Measurements from ENCODE around the gene MEA1.

The MEA1 gene

GRCh38 chr6:42967228-42967627, 46.5 kb downstream of the MEA1 start:
- H3K27me3 ChIP-seq (ENCODE audit: insufficient read depth, low read length), result no peaks in the 10 kb centered on the region
- no peaks in the 10 kb centered on the region for H3K9me3 ChIP-seq (ENCODE audit: insufficient read depth, low read depth, low read length)
- H3K9ac ChIP-seq (ENCODE audit: low read length), result no peak overlapping the region
- H2AFZ ChIP-seq (ENCODE audit: insufficient read depth, low read length, poor library complexity), result no peak overlapping the region
- WGBS (ENCODE audit: extremely low coverage, insufficient coverage, insufficient read length), result no CpG with 5 or more reads among the region's 11 CpGs
- no peak overlapping the region for H2BK5ac ChIP-seq (ENCODE audit: low read depth, low read length, poor library complexity)
- H2AK5ac ChIP-seq (ENCODE audit: low read length), result no peak overlapping the region
- peaks cover 34 to 48% of the 10 kb centered on the region in 2 experiments for H3K36me3 ChIP-seq (ENCODE audit: control insufficient read depth in 1 of 2, insufficient read depth in 2 of 2, low read length in 2 of 2)
- no peak overlapping the region for H4K12ac ChIP-seq (ENCODE audit: low read depth, low read length)
- no peaks in the 10 kb centered on the region for H3K79me2 ChIP-seq (ENCODE audit: control insufficient read depth, insufficient read depth, low read length, poor library complexity)
- no peak overlapping the region for H2BK120ac ChIP-seq (ENCODE audit: insufficient read depth, low read length, poor library complexity)
- no peak overlapping the region for H3K23ac ChIP-seq (ENCODE audit: low read length)
- DNase-seq, result no peak
- H3K79me1 ChIP-seq (ENCODE audit: low read length), result no peaks in the 10 kb centered on the region
- no peak overlapping the region for H3K4me3 ChIP-seq (ENCODE audit: low read depth, low read length)
- H3K27ac ChIP-seq (ENCODE audit: low read depth, low read length), result no peak overlapping the region
- H3K4me1 ChIP-seq (ENCODE audit: control insufficient read depth in 1 of 2, insufficient read depth in 2 of 2, low read length in 2 of 2), result peaks cover 7 to 8% of the 10 kb centered on the region in 2 experiments
- H3K4me2 ChIP-seq (ENCODE audit: low read length), result no peak overlapping the region
- H3K18ac ChIP-seq (ENCODE audit: low read length), result no peak overlapping the region
- no peak overlapping the region for H4K8ac ChIP-seq (ENCODE audit: low read depth, low read length)
- H3K4ac ChIP-seq (ENCODE audit: low read depth, low read length), result no peak overlapping the region
- no peak overlapping the region for H3K14ac ChIP-seq (ENCODE audit: low read length)
- H2BK12ac ChIP-seq (ENCODE audit: low read length), result no peak overlapping the region
- H4K91ac ChIP-seq (ENCODE audit: low read depth, low read length), result no peak overlapping the region

GRCh38 chr6:42966571-42966970, 47.2 kb downstream of the MEA1 start:
- H2AFZ ChIP-seq (ENCODE audit: insufficient read depth, low read length, poor library complexity), result no peak overlapping the region
- no peak overlapping the region for H3K18ac ChIP-seq (ENCODE audit: low read length)
- no peak overlapping the region for H4K91ac ChIP-seq (ENCODE audit: low read depth, low read length)
- no peak overlapping the region for H3K23ac ChIP-seq (ENCODE audit: low read length)
- no peak overlapping the region for H2BK5ac ChIP-seq (ENCODE audit: low read depth, low read length, poor library complexity)
- H2AK5ac ChIP-seq (ENCODE audit: low read length), result no peak overlapping the region
- no peak overlapping the region for H2BK120ac ChIP-seq (ENCODE audit: insufficient read depth, low read length, poor library complexity)
- no peak overlapping the region for H4K8ac ChIP-seq (ENCODE audit: low read depth, low read length)
- H3K79me2 ChIP-seq (ENCODE audit: control insufficient read depth, insufficient read depth, low read length, poor library complexity), result no peaks in the 10 kb centered on the region
- DNase-seq, result no peak
- no peak overlapping the region for H3K4ac ChIP-seq (ENCODE audit: low read depth, low read length)
- H3K36me3 ChIP-seq (ENCODE audit: control insufficient read depth in 1 of 2, insufficient read depth in 2 of 2, low read length in 2 of 2), result peaks cover 37 to 51% of the 10 kb centered on the region in 2 experiments
- H2BK12ac ChIP-seq (ENCODE audit: low read length), result no peak overlapping the region
- H3K9me3 ChIP-seq (ENCODE audit: insufficient read depth, low read depth, low read length), result peaks cover 2% of the 10 kb centered on the region
- no peak overlapping the region for H3K27ac ChIP-seq (ENCODE audit: low read depth, low read length)
- WGBS (ENCODE audit: extremely low coverage, insufficient coverage, insufficient read length), result no CpG with 5 or more reads among the region's 7 CpGs
- no peak overlapping the region for H3K4me3 ChIP-seq (ENCODE audit: low read depth, low read length)
- no peaks in the 10 kb centered on the region for H3K79me1 ChIP-seq (ENCODE audit: low read length)
- H3K9ac ChIP-seq (ENCODE audit: low read length), result no peak overlapping the region
- no peaks in the 10 kb centered on the region for H3K27me3 ChIP-seq (ENCODE audit: insufficient read depth, low read length)
- H3K14ac ChIP-seq (ENCODE audit: low read length), result no peak overlapping the region
- H4K12ac ChIP-seq (ENCODE audit: low read depth, low read length), result no peak overlapping the region
- no peak overlapping the region for H3K4me2 ChIP-seq (ENCODE audit: low read length)
- peaks cover 7 to 8% of the 10 kb centered on the region in 2 experiments for H3K4me1 ChIP-seq (ENCODE audit: control insufficient read depth in 1 of 2, insufficient read depth in 2 of 2, low read length in 2 of 2)

GRCh38 chr6:42963855-42964605, 49.7 kb downstream of the MEA1 start:
- no peak overlapping the region for H3K4ac ChIP-seq (ENCODE audit: low read depth, low read length)
- no peaks in the 10 kb centered on the region for H3K27me3 ChIP-seq (ENCODE audit: insufficient read depth, low read length)
- H3K79me2 ChIP-seq (ENCODE audit: control insufficient read depth, insufficient read depth, low read length, poor library complexity), result no peaks in the 10 kb centered on the region
- no peak overlapping the region for H2AFZ ChIP-seq (ENCODE audit: insufficient read depth, low read length, poor library complexity)
- H3K4me3 ChIP-seq (ENCODE audit: low read depth, low read length), result no peak overlapping the region
- H3K79me1 ChIP-seq (ENCODE audit: low read length), result no peaks in the 10 kb centered on the region
- H3K9me3 ChIP-seq (ENCODE audit: insufficient read depth, low read depth, low read length), result peaks cover 2% of the 10 kb centered on the region
- no peak overlapping the region for H4K8ac ChIP-seq (ENCODE audit: low read depth, low read length)
- no peak overlapping the region for H3K9ac ChIP-seq (ENCODE audit: low read length)
- no peak overlapping the region for H2AK5ac ChIP-seq (ENCODE audit: low read length)
- peaks cover 4 to 5% of the 10 kb centered on the region in 2 experiments for H3K4me1 ChIP-seq (ENCODE audit: control insufficient read depth in 1 of 2, insufficient read depth in 2 of 2, low read length in 2 of 2)
- peak in 1 of 2 donors; percentile 37 for DNase-seq
- H3K23ac ChIP-seq (ENCODE audit: low read length), result no peak overlapping the region
- no peak overlapping the region for H2BK120ac ChIP-seq (ENCODE audit: insufficient read depth, low read length, poor library complexity)
- peaks cover 37 to 46% of the 10 kb centered on the region in 2 experiments for H3K36me3 ChIP-seq (ENCODE audit: control insufficient read depth in 1 of 2, insufficient read depth in 2 of 2, low read length in 2 of 2)
- H4K91ac ChIP-seq (ENCODE audit: low read depth, low read length), result no peak overlapping the region
- no peak overlapping the region for H3K14ac ChIP-seq (ENCODE audit: low read length)
- no CpG with 5 or more reads among the region's 9 CpGs for WGBS (ENCODE audit: extremely low coverage, insufficient coverage, insufficient read length)
- no peak overlapping the region for H4K12ac ChIP-seq (ENCODE audit: low read depth, low read length)
- H2BK12ac ChIP-seq (ENCODE audit: low read length), result no peak overlapping the region
- H3K4me2 ChIP-seq (ENCODE audit: low read length), result no peak overlapping the region
- H3K27ac ChIP-seq (ENCODE audit: low read depth, low read length), result no peak overlapping the region
- H3K18ac ChIP-seq (ENCODE audit: low read length), result no peak overlapping the region
- H2BK5ac ChIP-seq (ENCODE audit: low read depth, low read length, poor library complexity), result no peak overlapping the region

GRCh38 chr6:42963179-42963854, 50.4 kb downstream of the MEA1 start:
- Histone ChIP-seq H3K18ac (ENCODE audit: low read length) (no peak overlapping the region), H3K79me2 (ENCODE audit: control insufficient read depth, insufficient read depth, low read length, poor library complexity) (no peaks in the 10 kb centered on the region), H3K79me1 (ENCODE audit: low read length) (no peaks in the 10 kb centered on the region), H3K4me3 (ENCODE audit: low read depth, low read length) (no peak overlapping the region), H3K9me3 (ENCODE audit: insufficient read depth, low read depth, low read length) (peaks cover 2% of the 10 kb centered on the region), H3K4me1 (ENCODE audit: control insufficient read depth in 1 of 2, insufficient read depth in 2 of 2, low read length in 2 of 2) (peaks cover 4 to 5% of the 10 kb centered on the region in 2 experiments), H3K36me3 (ENCODE audit: control insufficient read depth in 1 of 2, insufficient read depth in 2 of 2, low read length in 2 of 2) (peaks cover 37 to 41% of the 10 kb centered on the region in 2 experiments), H2AFZ (ENCODE audit: insufficient read depth, low read length, poor library complexity) (no peak overlapping the region), H3K27ac (ENCODE audit: low read depth, low read length) (no peak overlapping the region), H2BK5ac (ENCODE audit: low read depth, low read length, poor library complexity) (no peak overlapping the region), H3K23ac (ENCODE audit: low read length) (no peak overlapping the region), H2BK12ac (ENCODE audit: low read length) (no peak overlapping the region), H3K4ac (ENCODE audit: low read depth, low read length) (no peak overlapping the region), H3K14ac (ENCODE audit: low read length) (no peak overlapping the region), H2BK120ac (ENCODE audit: insufficient read depth, low read length, poor library complexity) (no peak overlapping the region), H3K9ac (ENCODE audit: low read length) (no peak overlapping the region), H4K91ac (ENCODE audit: low read depth, low read length) (no peak overlapping the region), H4K12ac (ENCODE audit: low read depth, low read length) (no peak overlapping the region), H2AK5ac (ENCODE audit: low read length) (no peak overlapping the region), H3K4me2 (ENCODE audit: low read length) (no peak overlapping the region), H4K8ac (ENCODE audit: low read depth, low read length) (no peak overlapping the region), H3K27me3 (ENCODE audit: insufficient read depth, low read length) (no peaks in the 10 kb centered on the region)
- WGBS (ENCODE audit: extremely low coverage, insufficient coverage, insufficient read length), result no CpG with 5 or more reads among the region's 12 CpGs
- DNase-seq, result no peak
